Type B pancreatic cell (in vitro differentiated cells): Measurements from ENCODE around the gene TMC1. TPM values are rescaled to one million over a fixed set of nuclear protein-coding genes. Genes with fewer than 3 reads are reported as not detected.

Experiments used
- DNase-seq: peaks from one replicate; pipeline ENCODE4 v3.0.0; 2021; ENCODE audit warnings: mixed read lengths; ENCODE audit not compliant: unreplicated experiment; ENCODE audit errors: extremely low spot score
- H3K27ac Mint-ChIP-seq: 2 replicates; pipeline ENCODE4 v1.8.0; 2021; ENCODE audit warnings: mild to moderate bottlenecking, mixed read lengths
- H3K27me3 Mint-ChIP-seq: 2 replicates; pipeline ENCODE4 v1.8.0; 2021; ENCODE audit warnings: mixed read lengths
- H3K36me3 Mint-ChIP-seq: 2 replicates; pipeline ENCODE4 v1.8.0; 2021; ENCODE audit warnings: mixed read lengths
- H3K4me1 Mint-ChIP-seq: one replicate; pipeline ENCODE4 v1.8.0; 2021; ENCODE audit warnings: mixed read lengths; ENCODE audit not compliant: unreplicated experiment
- H3K4me3 Mint-ChIP-seq: 2 replicates; pipeline ENCODE4 v1.8.0; 2021; ENCODE audit warnings: mild to moderate bottlenecking, mixed read lengths
- H3K9me3 Mint-ChIP-seq: 2 replicates; pipeline ENCODE4 v1.8.0; 2021; ENCODE audit warnings: mixed read lengths
- CTCF ChIP-seq: fragments of 200-600 bp; sonication (generic); conservative IDR thresholded peaks from 2 replicates; pipeline ENCODE4 v1.5.0; 2021; ENCODE audit warnings: antibody characterized with exemption, mild to moderate bottlenecking
- total RNA-seq: library from RNA; stranded (reverse); gene quantifications from 2 replicates; pipeline ENCODE4 v1.2.1, GENCODE V29; 2021; ENCODE audit warnings: low replicate concordance

The TMC1 gene
- total RNA-seq, 1 donor from 2014 or later: not detected

- DNase-seq: no peak
- H3K4me3 Mint-ChIP-seq: no peak overlapping the region
- H3K4me1 Mint-ChIP-seq: peaks cover 5% of the 10 kb centered on the region
- peaks cover 3% of the 10 kb centered on the region for H3K27me3 Mint-ChIP-seq
- H3K27ac Mint-ChIP-seq: no peak overlapping the region
- no peaks in the 10 kb centered on the region for H3K36me3 Mint-ChIP-seq
- H3K9me3 Mint-ChIP-seq: peaks cover 13% of the 10 kb centered on the region
- TF ChIP-seq CTCF: no peak
These were observed 44.1 kb downstream of the TMC1 start for GRCh38 chr9:72565535-72565934.

- no peaks in the 10 kb centered on the region for H3K9me3 Mint-ChIP-seq
These were observed 52.9 kb downstream of the TMC1 start for GRCh38 chr9:72574156-72574810.

GRCh38 chr9:72575666-72576065, 54.3 kb downstream of the TMC1 start:
- Mint-ChIP-seq H3K27ac (no peak overlapping the region), H3K36me3 (no peaks in the 10 kb centered on the region), H3K4me3 (no peak overlapping the region), H3K4me1 (peaks cover 18% of the 10 kb centered on the region), H3K9me3 (no peaks in the 10 kb centered on the region), H3K27me3 (no peaks in the 10 kb centered on the region)
- TF ChIP-seq CTCF: no peak
- no peak for DNase-seq

More at GRCh38 chr9:72574156-72574810, 52.9 kb downstream of the TMC1 start:
- no peak for DNase-seq
- Mint-ChIP-seq H3K36me3 (no peaks in the 10 kb centered on the region), H3K4me3 (no peak overlapping the region), H3K27ac (no peak overlapping the region), H3K4me1 (peaks cover 17% of the 10 kb centered on the region), H3K27me3 (peaks cover 3% of the 10 kb centered on the region)
- TF ChIP-seq CTCF: no peak

GRCh38 chr9:72576087-72576486, 54.7 kb downstream of the TMC1 start:
- Mint-ChIP-seq H3K4me1 (peaks cover 18% of the 10 kb centered on the region), H3K4me3 (no peak overlapping the region), H3K27ac (no peak overlapping the region), H3K27me3 (no peaks in the 10 kb centered on the region), H3K36me3 (no peaks in the 10 kb centered on the region), H3K9me3 (no peaks in the 10 kb centered on the region)
- no peak for DNase-seq
- TF ChIP-seq CTCF: no peak

GRCh38 chr9:72577212-72577753, 55.9 kb downstream of the TMC1 start:
- Mint-ChIP-seq H3K9me3 (no peaks in the 10 kb centered on the region), H3K27ac (peak overlapping the region; percentile 93), H3K36me3 (no peaks in the 10 kb centered on the region), H3K4me3 (peak overlapping the region; percentile 74), H3K4me1 (peaks cover 22% of the 10 kb centered on the region), H3K27me3 (no peaks in the 10 kb centered on the region)
- no peak for TF ChIP-seq CTCF
- no peak for DNase-seq
